ENCODE data around the gene TBKBP1.

DNA sequence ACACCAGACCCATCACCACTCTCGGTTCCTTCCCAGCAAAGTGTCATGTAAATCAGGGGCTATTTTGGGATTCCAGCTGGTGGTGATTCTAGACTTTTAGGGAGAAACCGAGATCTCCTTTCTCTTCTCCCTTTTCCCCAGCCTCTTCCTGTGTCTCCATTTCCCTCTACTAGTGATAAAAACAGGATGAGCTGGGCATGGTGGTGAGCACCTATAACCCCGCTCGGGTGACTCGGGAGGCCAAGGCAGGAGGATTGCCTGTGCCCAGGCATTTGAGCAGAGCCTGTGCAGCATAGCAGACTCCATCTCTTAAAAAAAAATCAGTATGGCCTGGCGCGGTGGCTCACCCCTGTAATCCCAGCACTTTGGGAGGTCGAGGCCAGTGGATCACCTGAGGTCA, 45.2 kb downstream of the TBKBP1 start:
- TF ChIP-seq CTCF (IDR thresholded peaks at IDR 0.05) (no peak), POLR2A (IDR thresholded peaks at IDR 0.05) (no peak)

All from thyroid gland (tissue), 4 donors.